Measurements from ENCODE around the gene CDKN2B-AS1. TPM values are rescaled to one million over a fixed set of nuclear protein-coding genes. Genes with fewer than 3 reads are reported as not detected.

CDKN2B-AS1 gene
- polyA plus RNA-seq, 4 donors, result 1.3 to 8.7 (median 5.1) TPM

DNA sequence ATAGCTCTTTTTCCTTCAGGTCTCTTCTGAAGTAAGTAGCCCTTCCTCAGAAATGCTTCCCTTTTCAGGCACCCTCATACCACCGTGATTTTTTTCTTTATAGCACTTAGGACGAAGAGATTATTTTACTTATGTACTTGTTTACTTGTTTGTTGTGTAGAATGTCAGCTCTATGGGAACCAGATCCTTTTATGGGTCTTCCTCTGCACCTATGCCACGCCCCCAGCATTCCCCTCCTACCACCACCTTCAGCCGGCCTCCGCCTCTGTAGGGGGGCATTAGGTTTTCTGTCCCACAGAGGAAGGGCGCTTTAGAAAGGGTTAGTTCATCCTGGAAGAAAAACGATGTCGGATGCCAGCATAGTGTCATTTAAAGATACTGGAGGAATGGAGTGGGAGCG, 1.8 kb downstream of the CDKN2B-AS1 start:
- Histone ChIP-seq H3K4me3 (ENCODE audit: low read depth in 1 of 3, low read length in 3 of 3) (no peak overlapping the region), H3K27me3 (ENCODE audit: control insufficient read depth in 3 of 3, insufficient read depth in 3 of 3, low read length in 3 of 3) (peaks cover 0 to 63% (median 2%) of the 10 kb centered on the region in 3 donors), H3K36me3 (ENCODE audit: control insufficient read depth in 3 of 3, insufficient read depth in 2 of 3, low read depth in 1 of 3, low read length in 3 of 3) (no peaks in the 10 kb centered on the region), H3K4me1 (ENCODE audit: control insufficient read depth in 3 of 3, insufficient read depth in 2 of 3, low read depth in 1 of 3, low read length in 2 of 3) (peaks cover 0 to 7% (median 0%) of the 10 kb centered on the region in 3 donors), H3K27ac (ENCODE audit: low read depth in 1 of 3, low read length in 2 of 3) (no peak overlapping the region), H3K9me3 (ENCODE audit: control insufficient read depth in 2 of 2, insufficient read depth in 1 of 2, low read depth in 1 of 2, low read length in 1 of 2) (no peaks in the 10 kb centered on the region)
- 51 to 66% (median 61%) methylated on average over 9 of the region's 9 CpGs for WGBS, 3 donors
- DNase-seq (no peak), FAIRE-seq (no peak)

DNA sequence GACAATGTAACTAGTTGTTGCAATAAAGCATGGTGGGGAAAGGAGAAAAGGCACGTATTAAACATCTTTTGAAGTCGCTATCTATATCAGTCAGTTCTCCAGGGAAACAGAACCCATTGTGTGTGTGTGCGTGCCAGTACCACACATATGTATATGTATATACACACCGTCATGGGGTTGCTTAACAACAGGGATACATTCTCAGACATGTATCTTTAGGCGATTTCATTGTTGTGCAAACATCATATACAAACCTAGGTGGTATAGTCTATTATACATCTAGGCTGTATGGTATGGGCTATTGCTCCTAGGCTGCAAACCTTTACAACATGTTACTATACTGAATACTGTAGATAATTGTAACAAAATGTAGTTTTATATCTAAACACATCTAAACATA, 2.3 kb downstream of the CDKN2B-AS1 start:
- Histone ChIP-seq H3K4me1 (ENCODE audit: control insufficient read depth in 3 of 3, insufficient read depth in 2 of 3, low read depth in 1 of 3, low read length in 2 of 3) (peaks cover 0 to 7% (median 0%) of the 10 kb centered on the region in 3 donors), H3K4me3 (ENCODE audit: low read depth in 1 of 3, low read length in 3 of 3) (no peak overlapping the region), H3K27ac (ENCODE audit: low read depth in 1 of 3, low read length in 2 of 3) (no peak overlapping the region), H3K27me3 (ENCODE audit: control insufficient read depth in 3 of 3, insufficient read depth in 3 of 3, low read length in 3 of 3) (peaks cover 0 to 63% (median 2%) of the 10 kb centered on the region in 3 donors), H3K36me3 (ENCODE audit: control insufficient read depth in 3 of 3, insufficient read depth in 2 of 3, low read depth in 1 of 3, low read length in 3 of 3) (no peaks in the 10 kb centered on the region), H3K9me3 (ENCODE audit: control insufficient read depth in 2 of 2, insufficient read depth in 1 of 2, low read depth in 1 of 2, low read length in 1 of 2) (no peaks in the 10 kb centered on the region)
- WGBS, 3 donors, result 61 to 89% (median 72%) methylated on average over 5 of the region's 5 CpGs
- DNase-seq (no peak), FAIRE-seq (no peak)

DNA sequence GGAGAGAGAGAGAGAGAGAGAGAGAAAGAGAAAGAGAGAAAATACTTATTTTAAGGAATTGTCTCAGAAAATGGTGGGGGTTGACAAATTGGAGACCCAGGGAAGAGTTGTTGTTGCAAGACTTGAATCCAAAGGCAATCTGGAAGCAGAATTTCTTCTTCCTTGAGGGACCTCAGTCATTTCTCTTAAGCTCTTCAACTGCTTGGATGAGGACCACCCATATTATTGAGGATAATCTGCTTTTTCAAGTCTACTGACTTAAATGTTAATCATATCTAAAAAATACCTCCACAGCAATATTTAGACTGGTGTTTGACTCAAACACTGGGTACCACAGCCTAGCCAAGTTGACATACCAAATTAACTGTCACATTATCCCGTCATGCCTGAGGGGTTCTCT, 2.9 kb downstream of the CDKN2B-AS1 start:
- H3K27me3 ChIP-seq (ENCODE audit: control insufficient read depth in 3 of 3, insufficient read depth in 3 of 3, low read length in 3 of 3), result peaks cover 0 to 63% (median 2%) of the 10 kb centered on the region in 3 donors
- H3K4me1 ChIP-seq (ENCODE audit: control insufficient read depth in 3 of 3, insufficient read depth in 2 of 3, low read depth in 1 of 3, low read length in 2 of 3), result peaks cover 0 to 7% (median 0%) of the 10 kb centered on the region in 3 donors
- 75 to 95% (median 87%) methylated on average over 1 of the region's 1 CpG for WGBS, 3 donors
- H3K36me3 ChIP-seq (ENCODE audit: control insufficient read depth in 3 of 3, insufficient read depth in 2 of 3, low read depth in 1 of 3, low read length in 3 of 3), result no peaks in the 10 kb centered on the region
- no peak overlapping the region for H3K4me3 ChIP-seq (ENCODE audit: low read depth in 1 of 3, low read length in 3 of 3)
- H3K9me3 ChIP-seq (ENCODE audit: control insufficient read depth in 2 of 2, insufficient read depth in 1 of 2, low read depth in 1 of 2, low read length in 1 of 2), result no peaks in the 10 kb centered on the region
- DNase-seq (no peak), FAIRE-seq (no peak)
- no peak overlapping the region for H3K27ac ChIP-seq (ENCODE audit: low read depth in 1 of 3, low read length in 2 of 3)

GRCh38 chr9:21998026-21998425, 3.4 kb downstream of the CDKN2B-AS1 start:
- no peaks in the 10 kb centered on the region for H3K9me3 ChIP-seq (ENCODE audit: control insufficient read depth in 2 of 2, insufficient read depth in 1 of 2, low read depth in 1 of 2, low read length in 1 of 2)
- H3K4me3 ChIP-seq (ENCODE audit: low read depth in 1 of 3, low read length in 3 of 3), result no peak overlapping the region
- H3K4me1 ChIP-seq (ENCODE audit: control insufficient read depth in 3 of 3, insufficient read depth in 2 of 3, low read depth in 1 of 3, low read length in 2 of 3), result peaks cover 0 to 7% (median 0%) of the 10 kb centered on the region in 3 donors
- FAIRE-seq (no peak), DNase-seq (no peak)
- H3K27me3 ChIP-seq (ENCODE audit: control insufficient read depth in 3 of 3, insufficient read depth in 3 of 3, low read length in 3 of 3), result peaks cover 0 to 61% (median 2%) of the 10 kb centered on the region in 3 donors
- no peak overlapping the region for H3K27ac ChIP-seq (ENCODE audit: low read depth in 1 of 3, low read length in 2 of 3)
- no peaks in the 10 kb centered on the region for H3K36me3 ChIP-seq (ENCODE audit: control insufficient read depth in 3 of 3, insufficient read depth in 2 of 3, low read depth in 1 of 3, low read length in 3 of 3)
- 87 to 95% (median 92%) methylated on average over 2 of the region's 2 CpGs for WGBS, 3 donors

GRCh38 chr9:22002038-22002437, 7.4 kb downstream of the CDKN2B-AS1 start:
- DNase-seq (no peak), FAIRE-seq (no peak)
- Histone ChIP-seq H3K4me1 (ENCODE audit: control insufficient read depth in 3 of 3, insufficient read depth in 2 of 3, low read depth in 1 of 3, low read length in 2 of 3) (peaks cover 0 to 7% (median 0%) of the 10 kb centered on the region in 3 donors), H3K27me3 (ENCODE audit: control insufficient read depth in 3 of 3, insufficient read depth in 3 of 3, low read length in 3 of 3) (peaks cover 0 to 52% (median 16%) of the 10 kb centered on the region in 3 donors), H3K4me3 (ENCODE audit: low read depth in 1 of 3, low read length in 3 of 3) (no peak overlapping the region), H3K9me3 (ENCODE audit: control insufficient read depth in 2 of 2, insufficient read depth in 1 of 2, low read depth in 1 of 2, low read length in 1 of 2) (no peaks in the 10 kb centered on the region), H3K36me3 (ENCODE audit: control insufficient read depth in 3 of 3, insufficient read depth in 2 of 3, low read depth in 1 of 3, low read length in 3 of 3) (peaks cover 0 to 11% (median 6%) of the 10 kb centered on the region in 3 donors), H3K27ac (ENCODE audit: low read depth in 1 of 3, low read length in 2 of 3) (no peak overlapping the region)
- 30 to 36% (median 31%) methylated on average over 1 of the region's 1 CpG for WGBS, 3 donors

- WGBS, 3 donors, result 20 to 28% (median 24%) methylated on average over 25 of the region's 25 CpGs
- Histone ChIP-seq H3K27ac (ENCODE audit: low read depth in 1 of 3, low read length in 2 of 3) (no peak overlapping the region), H3K36me3 (ENCODE audit: control insufficient read depth in 3 of 3, insufficient read depth in 2 of 3, low read depth in 1 of 3, low read length in 3 of 3) (peaks cover 0 to 11% (median 6%) of the 10 kb centered on the region in 3 donors), H3K9me3 (ENCODE audit: control insufficient read depth in 2 of 2, insufficient read depth in 1 of 2, low read depth in 1 of 2, low read length in 1 of 2) (no peaks in the 10 kb centered on the region), H3K4me3 (ENCODE audit: low read depth in 1 of 3, low read length in 3 of 3) (peak overlapping the region in 1 of 3 donors; percentile 52), H3K27me3 (ENCODE audit: control insufficient read depth in 3 of 3, insufficient read depth in 3 of 3, low read length in 3 of 3) (peaks cover 0 to 51% (median 17%) of the 10 kb centered on the region in 3 donors), H3K4me1 (ENCODE audit: control insufficient read depth in 3 of 3, insufficient read depth in 2 of 3, low read depth in 1 of 3, low read length in 2 of 3) (peaks cover 0 to 7% (median 0%) of the 10 kb centered on the region in 3 donors)
- DNase-seq (peak; percentile 30), FAIRE-seq (no peak)
Measured at GRCh38 chr9:22005021-22005701, 10.6 kb downstream of the CDKN2B-AS1 start.

GRCh38 chr9:22005702-22006606, 11.4 kb downstream of the CDKN2B-AS1 start:
- no peaks in the 10 kb centered on the region for H3K9me3 ChIP-seq (ENCODE audit: control insufficient read depth in 2 of 2, insufficient read depth in 1 of 2, low read depth in 1 of 2, low read length in 1 of 2)
- peak overlapping the region in 2 of 3 donors; percentile 5 to 52 for H3K4me3 ChIP-seq (ENCODE audit: low read depth in 1 of 3, low read length in 3 of 3)
- peaks cover 0 to 11% (median 6%) of the 10 kb centered on the region in 3 donors for H3K36me3 ChIP-seq (ENCODE audit: control insufficient read depth in 3 of 3, insufficient read depth in 2 of 3, low read depth in 1 of 3, low read length in 3 of 3)
- FAIRE-seq, result no peak
- H3K4me1 ChIP-seq (ENCODE audit: control insufficient read depth in 3 of 3, insufficient read depth in 2 of 3, low read depth in 1 of 3, low read length in 2 of 3), result peaks cover 0 to 7% (median 0%) of the 10 kb centered on the region in 3 donors
- H3K27ac ChIP-seq (ENCODE audit: low read depth in 1 of 3, low read length in 2 of 3), result no peak overlapping the region
- H3K27me3 ChIP-seq (ENCODE audit: control insufficient read depth in 3 of 3, insufficient read depth in 3 of 3, low read length in 3 of 3), result peaks cover 0 to 49% (median 16%) of the 10 kb centered on the region in 3 donors
- 10 to 15% (median 12%) methylated on average over 44 of the region's 44 CpGs for WGBS, 3 donors
- DNase-seq, result peak; percentile 39 to 61

DNA sequence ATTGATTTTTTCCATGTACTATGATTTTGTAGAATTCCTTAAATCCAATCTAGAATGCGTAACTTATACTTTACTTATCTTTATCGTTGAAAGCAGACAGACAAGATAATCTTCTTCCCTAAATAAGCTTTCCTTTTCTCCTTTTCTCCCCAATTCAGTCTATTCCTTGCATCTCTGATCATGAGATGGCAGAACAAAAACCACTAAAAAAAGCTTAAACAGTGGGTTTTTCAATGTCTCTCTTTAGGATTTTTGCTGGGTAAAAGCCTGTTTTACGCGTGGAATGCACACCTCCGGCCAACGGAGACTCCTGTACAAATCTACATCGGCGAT, 13.8 kb downstream of the CDKN2B-AS1 start:
- Histone ChIP-seq H3K27ac (ENCODE audit: low read depth in 1 of 3, low read length in 2 of 3) (peak overlapping the region in 2 of 3 donors; percentile 93 to 99), H3K9me3 (ENCODE audit: control insufficient read depth in 2 of 2, insufficient read depth in 1 of 2, low read depth in 1 of 2, low read length in 1 of 2) (no peaks in the 10 kb centered on the region), H3K4me1 (ENCODE audit: control insufficient read depth in 3 of 3, insufficient read depth in 2 of 3, low read depth in 1 of 3, low read length in 2 of 3) (peaks cover 0 to 7% (median 0%) of the 10 kb centered on the region in 3 donors), H3K4me3 (ENCODE audit: low read depth in 1 of 3, low read length in 3 of 3) (peak overlapping the region in 2 of 3 donors; percentile 85 to 92), H3K27me3 (ENCODE audit: control insufficient read depth in 3 of 3, insufficient read depth in 3 of 3, low read length in 3 of 3) (peaks cover 0 to 52% (median 19%) of the 10 kb centered on the region in 3 donors), H3K36me3 (ENCODE audit: control insufficient read depth in 3 of 3, insufficient read depth in 2 of 3, low read depth in 1 of 3, low read length in 3 of 3) (peaks cover 0 to 11% (median 6%) of the 10 kb centered on the region in 3 donors)
- FAIRE-seq, result no peak
- 1 to 4% (median 2%) methylated on average over 8 of the region's 8 CpGs for WGBS, 3 donors
- no peak for DNase-seq
